OCI-LY1 (cell line): ENCODE results near the gene GDPD4.

Experiments used
- H2AFZ ChIP-seq: fragments of 200-600 bp; sonication (generic), shearing (Covaris generic); 2 replicates; pipeline ENCODE4 v1.6.0; 2014; ENCODE audit warnings: antibody characterized with exemption, mild to moderate bottlenecking, low read length
- H3F3A ChIP-seq: fragments of 200-600 bp; sonication (generic), shearing (Covaris generic); 2 replicates; pipeline ENCODE4 v1.6.0; 2014; ENCODE audit warnings: mild to moderate bottlenecking, antibody characterized with exemption, low read length, moderate library complexity; ENCODE audit not compliant: insufficient read depth
- H3K27ac ChIP-seq: fragments of 200-600 bp; sonication (generic); 2 replicates; pipeline ENCODE4 v1.5.1; 2014; ENCODE audit warnings: low read length, mixed run types, mild to moderate bottlenecking, low read depth; ENCODE audit not compliant: poor library complexity, severe bottlenecking
- H3K27me3 ChIP-seq: fragments of 200-600 bp; sonication (generic); 2 replicates; pipeline ENCODE4 v1.6.0; 2014; ENCODE audit warnings: antibody characterized with exemption, mild to moderate bottlenecking, low read length, moderate library complexity; ENCODE audit not compliant: insufficient read depth
- H3K36me3 ChIP-seq: fragments of 200-600 bp; sonication (generic); 2 replicates; pipeline ENCODE4 v1.6.1; 2014; ENCODE audit warnings: mild to moderate bottlenecking, antibody characterized with exemption, low read length, moderate library complexity, mixed read lengths; ENCODE audit not compliant: insufficient read depth
- H3K4me1 ChIP-seq: fragments of 200-600 bp; sonication (generic); 2 replicates; pipeline ENCODE4 v1.5.1; 2014; ENCODE audit warnings: mild to moderate bottlenecking, low read length, moderate library complexity; ENCODE audit not compliant: insufficient read depth, severe bottlenecking
- H3K4me2 ChIP-seq: fragments of 200-600 bp; sonication (generic), shearing (Covaris generic); 2 replicates; pipeline ENCODE4 v1.6.1; 2014; ENCODE audit warnings: low read length
- H3K4me3 ChIP-seq: fragments of 200-600 bp; sonication (generic); 2 replicates; pipeline ENCODE4 v1.5.1; 2014; ENCODE audit warnings: low read length, low read depth, mild to moderate bottlenecking, mixed read lengths; ENCODE audit not compliant: poor library complexity, severe bottlenecking
- H3K79me2 ChIP-seq: fragments of 200-600 bp; shearing (Covaris generic); 2 replicates; pipeline ENCODE4 v1.6.1; 2016; ENCODE audit warnings: mixed run types, low read length, mixed read lengths; ENCODE audit not compliant: insufficient read depth
- H3K9ac ChIP-seq: fragments of 200-600 bp; sonication (generic), shearing (Covaris generic); 2 replicates; pipeline ENCODE4 v1.6.1; 2014; ENCODE audit warnings: mild to moderate bottlenecking, low read length, mixed read lengths
- H3K9me2 ChIP-seq: fragments of 200-600 bp; sonication (generic), shearing (Covaris generic); 2 replicates; pipeline ENCODE4 v1.6.1; 2014; ENCODE audit warnings: low read depth, mild to moderate bottlenecking, low read length, mixed read lengths
- H3K9me3 ChIP-seq: fragments of 200-600 bp; shearing (Covaris generic); 2 replicates; pipeline ENCODE4 v1.6.1; 2014; ENCODE audit warnings: low read length, mixed read lengths
- H4K20me1 ChIP-seq: fragments of 200-600 bp; sonication (generic), shearing (Covaris generic); 2 replicates; pipeline ENCODE4 v1.6.0; 2016; ENCODE audit warnings: mild to moderate bottlenecking, low read length; ENCODE audit not compliant: insufficient read depth
- EZH2 ChIP-seq: fragments of 200-600 bp; sonication (generic), shearing (Covaris generic); IDR thresholded peaks from 2 replicates; pipeline ENCODE4 v1.8.0; 2017; ENCODE audit warnings: borderline replicate concordance, mixed run types, mild to moderate bottlenecking, antibody characterized with exemption, low read length, moderate library complexity, mixed read lengths
- TF ChIP-seq, protein P1 (sequence below): fragments of 200-600 bp; sonication (generic), shearing (Covaris generic); IDR thresholded peaks from 2 replicates; pipeline ENCODE4 v1.5.1; 2017; ENCODE audit warnings: mild to moderate bottlenecking, antibody characterized with exemption, low read length, moderate library complexity, mixed read lengths

Gene GDPD4

GRCh38 chr11:77316733-77317342 lies 15.4 kb upstream of the GDPD4 start:
- H3K4me3 ChIP-seq = no peak overlapping the region

GRCh38 chr11:77312107-77312506 lies 10.6 kb upstream of the GDPD4 start:
- no peaks in the 10 kb centered on the region for H3K27me3 ChIP-seq
- H4K20me1 ChIP-seq = no peaks in the 10 kb centered on the region
- H3K4me2 ChIP-seq = no peak overlapping the region
- H3F3A ChIP-seq = no peaks in the 10 kb centered on the region
- no peaks in the 10 kb centered on the region for H3K4me1 ChIP-seq
- no peaks in the 10 kb centered on the region for H3K36me3 ChIP-seq
- no peaks in the 10 kb centered on the region for H3K9me2 ChIP-seq
- H3K9me3 ChIP-seq = no peaks in the 10 kb centered on the region
- H3K4me3 ChIP-seq = no peak overlapping the region
- no peak overlapping the region for H3K9ac ChIP-seq
- TF ChIP-seq EZH2 = no peak
- TF ChIP-seq, protein P1, sequence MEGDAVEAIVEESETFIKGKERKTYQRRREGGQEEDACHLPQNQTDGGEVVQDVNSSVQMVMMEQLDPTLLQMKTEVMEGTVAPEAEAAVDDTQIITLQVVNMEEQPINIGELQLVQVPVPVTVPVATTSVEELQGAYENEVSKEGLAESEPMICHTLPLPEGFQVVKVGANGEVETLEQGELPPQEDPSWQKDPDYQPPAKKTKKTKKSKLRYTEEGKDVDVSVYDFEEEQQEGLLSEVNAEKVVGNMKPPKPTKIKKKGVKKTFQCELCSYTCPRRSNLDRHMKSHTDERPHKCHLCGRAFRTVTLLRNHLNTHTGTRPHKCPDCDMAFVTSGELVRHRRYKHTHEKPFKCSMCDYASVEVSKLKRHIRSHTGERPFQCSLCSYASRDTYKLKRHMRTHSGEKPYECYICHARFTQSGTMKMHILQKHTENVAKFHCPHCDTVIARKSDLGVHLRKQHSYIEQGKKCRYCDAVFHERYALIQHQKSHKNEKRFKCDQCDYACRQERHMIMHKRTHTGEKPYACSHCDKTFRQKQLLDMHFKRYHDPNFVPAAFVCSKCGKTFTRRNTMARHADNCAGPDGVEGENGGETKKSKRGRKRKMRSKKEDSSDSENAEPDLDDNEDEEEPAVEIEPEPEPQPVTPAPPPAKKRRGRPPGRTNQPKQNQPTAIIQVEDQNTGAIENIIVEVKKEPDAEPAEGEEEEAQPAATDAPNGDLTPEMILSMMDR = no peak
- no peaks in the 10 kb centered on the region for H3K79me2 ChIP-seq
- no peak overlapping the region for H2AFZ ChIP-seq
- no peak overlapping the region for H3K27ac ChIP-seq

More at GRCh38 chr11:77316733-77317342, 15.4 kb upstream of the GDPD4 start:
- TF ChIP-seq, protein P1 = no peak
- TF ChIP-seq EZH2 = no peak
- no peaks in the 10 kb centered on the region for H3K27me3 ChIP-seq
- H3K27ac ChIP-seq = no peak overlapping the region
- no peaks in the 10 kb centered on the region for H3F3A ChIP-seq
- H3K4me2 ChIP-seq = no peak overlapping the region
- H3K9ac ChIP-seq = no peak overlapping the region
- no peaks in the 10 kb centered on the region for H3K9me3 ChIP-seq
- H3K4me1 ChIP-seq = no peaks in the 10 kb centered on the region
- no peaks in the 10 kb centered on the region for H3K36me3 ChIP-seq
- no peak overlapping the region for H2AFZ ChIP-seq
- H3K9me2 ChIP-seq = no peaks in the 10 kb centered on the region
- H4K20me1 ChIP-seq = no peaks in the 10 kb centered on the region
- no peaks in the 10 kb centered on the region for H3K79me2 ChIP-seq

DNA sequence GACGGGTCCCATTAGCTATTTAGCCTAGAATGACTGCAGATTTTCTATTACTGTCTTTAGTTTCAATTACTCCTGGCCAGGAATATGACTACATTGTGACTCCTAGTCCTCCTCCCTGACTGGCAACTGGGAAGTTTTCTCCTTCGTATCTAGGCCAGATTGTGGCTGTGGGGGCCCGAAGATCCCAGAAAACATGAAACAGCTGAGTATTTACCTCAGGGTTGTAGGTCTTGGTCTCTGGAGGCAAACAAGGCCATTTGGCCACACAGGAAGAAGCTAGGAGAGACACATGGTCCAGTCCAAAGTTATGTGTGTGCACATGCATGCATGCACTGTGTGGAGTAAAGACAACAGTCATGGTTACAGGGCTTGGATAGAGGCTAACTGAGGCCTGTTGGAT lies 10.2 kb upstream of the GDPD4 start:
- Histone ChIP-seq H3K4me1 (no peaks in the 10 kb centered on the region), H3F3A (no peaks in the 10 kb centered on the region), H3K27me3 (no peaks in the 10 kb centered on the region), H3K4me3 (no peak overlapping the region), H3K4me2 (no peak overlapping the region), H4K20me1 (no peaks in the 10 kb centered on the region), H3K79me2 (no peaks in the 10 kb centered on the region), H3K27ac (no peak overlapping the region), H2AFZ (no peak overlapping the region), H3K9ac (no peak overlapping the region), H3K9me2 (no peaks in the 10 kb centered on the region), H3K36me3 (no peaks in the 10 kb centered on the region), H3K9me3 (no peaks in the 10 kb centered on the region)
- TF ChIP-seq EZH2 = no peak
- TF ChIP-seq, protein P1 = no peak
